ENCODE data around the gene LCE1B. TPM values are rescaled to one million over a fixed set of nuclear protein-coding genes. Genes with fewer than 3 reads are reported as not detected.

LCE1B gene
- polyA plus RNA-seq, 3 donors: not detected

- WGBS, 3 donors: 42 to 62% (median 53%) methylated on average over 2 of the region's 2 CpGs
- no peak overlapping the region for H3K27ac ChIP-seq (ENCODE audit: low read depth, low read length)
These were observed 43.9 kb downstream of the LCE1B start for GRCh38 chr1:152855661-152856060.

GRCh38 chr1:152858062-152858461 is 46.3 kb downstream of the LCE1B start:
- no peak overlapping the region for H3K27ac ChIP-seq (ENCODE audit: low read depth, low read length)
- 76 to 85% (median 83%) methylated on average over 1 of the region's 1 CpG for WGBS, 3 donors

- 74 to 90% (median 87%) methylated on average over 3 of the region's 3 CpGs for WGBS, 3 donors
- no peak within 1 kb of the TSS for H3K27ac ChIP-seq (ENCODE audit: low read depth, low read length)
These were observed 47.9 kb downstream of the LCE1B start, which contains the start of gene LCE7A for GRCh38 chr1:152859696-152860095. Gene LCE7A, plus strand, starts transcription at chr1:152859996. Its CDS starts 702 bp downstream, at chr1:152860698.

- no peak overlapping the region for H3K27ac ChIP-seq (ENCODE audit: low read depth, low read length)
- WGBS, 3 donors: 58 to 86% (median 77%) methylated on average over 3 of the region's 3 CpGs
These were observed 48.4 kb downstream of the LCE1B start for GRCh38 chr1:152860129-152860528.

GRCh38 chr1:152861374-152861773 is 49.6 kb downstream of the LCE1B start:
- whole genome bisulfite sequencing, 3 donors: 62 to 76% (median 72%) methylated on average over 4 of the region's 4 CpGs
- H3K27ac ChIP-seq (ENCODE audit: low read depth, low read length): no peak overlapping the region

Other genes with a start within 250 kb of the LCE1B start
- gene LCE3E, start 245.2 kb upstream of the LCE1B start, polyA plus RNA-seq: not detected
- gene LCE3D, start 231.5 kb upstream of the LCE1B start, polyA plus RNA-seq: not detected
- gene LCE3C, start 211.7 kb upstream of the LCE1B start, polyA plus RNA-seq: not detected
- not detected for gene LCE3B, start 198.2 kb upstream of the LCE1B start, polyA plus RNA-seq
- not detected for gene LCE3A, start 188.9 kb upstream of the LCE1B start, polyA plus RNA-seq
- gene LCE2D, start 148.6 kb upstream of the LCE1B start, polyA plus RNA-seq: not detected
- gene LCE2C, start 136.7 kb upstream of the LCE1B start, polyA plus RNA-seq: not detected
- not detected for gene LCE2B, start 125.8 kb upstream of the LCE1B start, polyA plus RNA-seq
- gene LCE2A, start 113.6 kb upstream of the LCE1B start, polyA plus RNA-seq: not detected
- not detected for gene LCE4A, start 103.8 kb upstream of the LCE1B start, polyA plus RNA-seq
- not detected for gene KPRP, start 53.9 kb upstream of the LCE1B start, polyA plus RNA-seq
- gene LCE1F, start 36.8 kb upstream of the LCE1B start, polyA plus RNA-seq: not detected
- gene LCE1E, start 25.7 kb upstream of the LCE1B start, polyA plus RNA-seq: not detected
- not detected for gene LCE1D, start 15.2 kb upstream of the LCE1B start, polyA plus RNA-seq
- gene LCE1C, start 5.3 kb upstream of the LCE1B start, polyA plus RNA-seq: not detected
- not detected for gene LCE1A, start 15.5 kb downstream of the LCE1B start, polyA plus RNA-seq
- not detected for gene LCE6A, start 30.9 kb downstream of the LCE1B start, polyA plus RNA-seq
- not detected for gene LCE7A, start 48.0 kb downstream of the LCE1B start, polyA plus RNA-seq
- not detected for gene SMCP, start 66.4 kb downstream of the LCE1B start, polyA plus RNA-seq
- gene IVL, start 96.6 kb downstream of the LCE1B start, polyA plus RNA-seq: under 1 TPM in 2 of 3 donors, not detected in 1; 0.06 to 0.40 TPM
- not detected for gene SPRR5, start 135.2 kb downstream of the LCE1B start, polyA plus RNA-seq
- gene SPRR4, start 158.7 kb downstream of the LCE1B start, polyA plus RNA-seq: not detected
- gene SPRR1A, start 172.1 kb downstream of the LCE1B start, polyA plus RNA-seq: 1 to 10 TPM in 1 of 3 donors, not detected in 2; 9.5 TPM
- 10 to 100 TPM in 1 of 3 donors, 1 to 10 TPM in 1, under 1 TPM in 1; 0.53 to 20.3 (median 1.2) TPM for gene SPRR3, start 189.8 kb downstream of the LCE1B start, polyA plus RNA-seq
- 1 to 10 TPM in 1 of 3 donors, not detected in 2; 2.6 TPM for gene SPRR1B, start 219.2 kb downstream of the LCE1B start, polyA plus RNA-seq
- 1 to 10 TPM in 1 of 3 donors, not detected in 2; 1.3 TPM for gene SPRR2D, start 229.1 kb downstream of the LCE1B start, polyA plus RNA-seq
- 1 to 10 TPM in 1 of 3 donors, under 1 TPM in 1, not detected in 1; 0.14 to 5.4 TPM for gene SPRR2A, start 245.5 kb downstream of the LCE1B start, polyA plus RNA-seq

Data from adipose tissue (tissue), 3 donors.